Upper lobe of left lung (tissue), 4 donors: Measurements from ENCODE around the gene PDS5A.

Source experiments
- CTCF ChIP-seq, 6 experiments: fragments of 450-650 bp in 4 of 6; fragments of 200-600 bp in 2 of 6; sonication (generic) in 2 of 6; IDR thresholded peaks; one replicate each; pipeline ENCODE4 v1.5.1; 2016 to 2019; ENCODE audit warnings: antibody characterized with exemption in 6 of 6
- POLR2A ChIP-seq, 4 donors: fragments of 450-650 bp; IDR thresholded peaks; one replicate each; pipeline ENCODE4 v1.5.1; 2016 to 2017; ENCODE audit warnings: antibody characterized with exemption in 4 of 4, mild to moderate bottlenecking in 2 of 4

GRCh38 chr4:40016007-40016406, 38.3 kb upstream of the PDS5A start:
- no peak for TF ChIP-seq CTCF (IDR thresholded peaks at IDR 0.05)
- no peak for TF ChIP-seq POLR2A (IDR thresholded peaks at IDR 0.05)
